ENCODE results near the gene BCL11A.

The BCL11A gene

GRCh38 chr2:60556175-60556574, 2.7 kb upstream of the BCL11A start:
- H3K4ac ChIP-seq (ENCODE audit: low read depth in 1 of 2, low read length in 2 of 2) = no peak overlapping the region
- no peak overlapping the region for H3K9ac ChIP-seq (ENCODE audit: low read length)
- no peak overlapping the region for H4K8ac ChIP-seq (ENCODE audit: low read length)
- no peak overlapping the region for H3K23ac ChIP-seq (ENCODE audit: low read length in 2 of 2)
- no peak overlapping the region for H3K14ac ChIP-seq (ENCODE audit: low read length in 2 of 2)
- H3K4me1 ChIP-seq (ENCODE audit: control insufficient read depth, insufficient read depth, low read depth, low read length) = peaks cover 15% of the 10 kb centered on the region
- H3K18ac ChIP-seq (ENCODE audit: low read depth in 1 of 2, low read length in 2 of 2) = no peak overlapping the region
- H2BK5ac ChIP-seq (ENCODE audit: low read depth, low read length, poor library complexity, severe bottlenecking) = no peak overlapping the region
- H3K4me3 ChIP-seq (ENCODE audit: insufficient read depth in 1 of 2, low read depth in 1 of 2, low read length in 2 of 2) = no peak overlapping the region
- H3K9me3 ChIP-seq (ENCODE audit: control insufficient read depth, low read length) = no peaks in the 10 kb centered on the region
- H3K4me2 ChIP-seq (ENCODE audit: low read length, poor library complexity, severe bottlenecking) = no peak overlapping the region
- WGBS = 6% methylated on average over 3 of the region's 5 CpGs
- H2BK12ac ChIP-seq (ENCODE audit: low read length in 2 of 2) = no peak overlapping the region
- peaks cover 6% of the 10 kb centered on the region for H3K79me1 ChIP-seq (replicated peaks; ENCODE audit: low read length, poor library complexity, severe bottlenecking)
- H2BK120ac ChIP-seq (ENCODE audit: low read depth, low read length) = no peak overlapping the region
- H2AK5ac ChIP-seq (ENCODE audit: low read length, severe bottlenecking) = no peak overlapping the region
- no peak overlapping the region for H2AFZ ChIP-seq (ENCODE audit: low read depth, low read length)
- no peaks in the 10 kb centered on the region for H3K36me3 ChIP-seq (ENCODE audit: control insufficient read depth in 1 of 2, insufficient read depth in 2 of 2, low read depth in 1 of 2, low read length in 2 of 2)
- H4K91ac ChIP-seq (ENCODE audit: low read length) = no peak overlapping the region
- H3K27ac ChIP-seq (ENCODE audit: low read length, poor library complexity, severe bottlenecking) = no peak overlapping the region
- no peak for DNase-seq
- no peak overlapping the region for H2BK15ac ChIP-seq (ENCODE audit: low read depth, poor library complexity, severe bottlenecking)
- peaks cover 39 to 84% of the 10 kb centered on the region in 2 experiments for H3K27me3 ChIP-seq (ENCODE audit: control insufficient read depth in 1 of 2, insufficient read depth in 1 of 2, low read length in 2 of 2)

DNA sequence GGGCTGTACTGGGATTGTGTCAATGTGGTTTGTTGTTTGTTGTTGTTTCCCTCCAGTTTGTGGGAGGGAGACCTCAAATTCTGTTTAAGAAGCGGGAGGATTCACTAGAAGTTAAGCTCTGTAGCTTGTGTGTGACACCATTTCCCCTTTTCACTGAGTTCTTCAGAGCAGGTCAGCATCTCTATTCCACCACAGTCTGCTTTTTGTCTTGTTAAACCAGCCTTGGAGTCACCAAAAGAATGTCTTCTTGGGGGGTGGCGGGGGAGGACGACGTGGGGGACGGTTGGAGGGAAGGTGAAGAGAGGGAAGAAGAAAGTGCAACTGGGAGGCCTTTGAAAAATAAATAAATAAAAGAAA, 2.3 kb upstream of the BCL11A start:
- H3K27ac ChIP-seq (ENCODE audit: low read length, poor library complexity, severe bottlenecking) = no peak overlapping the region
- peaks cover 17% of the 10 kb centered on the region for H3K4me1 ChIP-seq (ENCODE audit: control insufficient read depth, insufficient read depth, low read depth, low read length)
- H2BK15ac ChIP-seq (ENCODE audit: low read depth, poor library complexity, severe bottlenecking) = no peak overlapping the region
- no peak overlapping the region for H3K23ac ChIP-seq (ENCODE audit: low read length in 2 of 2)
- peak overlapping the region; percentile 100 for H3K4me2 ChIP-seq (ENCODE audit: low read length, poor library complexity, severe bottlenecking)
- 0% methylated on average over 4 of the region's 5 CpGs for WGBS
- no peak overlapping the region for H2BK5ac ChIP-seq (ENCODE audit: low read depth, low read length, poor library complexity, severe bottlenecking)
- H3K14ac ChIP-seq (ENCODE audit: low read length in 2 of 2) = no peak overlapping the region
- H2AK5ac ChIP-seq (ENCODE audit: low read length, severe bottlenecking) = no peak overlapping the region
- no peak overlapping the region for H2BK12ac ChIP-seq (ENCODE audit: low read length in 2 of 2)
- H3K79me1 ChIP-seq (replicated peaks; ENCODE audit: low read length, poor library complexity, severe bottlenecking) = peaks cover 8% of the 10 kb centered on the region
- H4K91ac ChIP-seq (ENCODE audit: low read length) = no peak overlapping the region
- no peaks in the 10 kb centered on the region for H3K36me3 ChIP-seq (ENCODE audit: control insufficient read depth in 1 of 2, insufficient read depth in 2 of 2, low read depth in 1 of 2, low read length in 2 of 2)
- H2BK120ac ChIP-seq (ENCODE audit: low read depth, low read length) = no peak overlapping the region
- peak; percentile 10 for DNase-seq
- peak overlapping the region in 1 of 2 experiments; percentile 80 for H3K4me3 ChIP-seq (ENCODE audit: insufficient read depth in 1 of 2, low read depth in 1 of 2, low read length in 2 of 2)
- no peak overlapping the region for H4K8ac ChIP-seq (ENCODE audit: low read length)
- no peaks in the 10 kb centered on the region for H3K9me3 ChIP-seq (ENCODE audit: control insufficient read depth, low read length)
- no peak overlapping the region for H3K18ac ChIP-seq (ENCODE audit: low read depth in 1 of 2, low read length in 2 of 2)
- peaks cover 39 to 84% of the 10 kb centered on the region in 2 experiments for H3K27me3 ChIP-seq (ENCODE audit: control insufficient read depth in 1 of 2, insufficient read depth in 1 of 2, low read length in 2 of 2)
- no peak overlapping the region for H3K4ac ChIP-seq (ENCODE audit: low read depth in 1 of 2, low read length in 2 of 2)
- H2AFZ ChIP-seq (ENCODE audit: low read depth, low read length) = no peak overlapping the region
- H3K9ac ChIP-seq (ENCODE audit: low read length) = no peak overlapping the region

DNA sequence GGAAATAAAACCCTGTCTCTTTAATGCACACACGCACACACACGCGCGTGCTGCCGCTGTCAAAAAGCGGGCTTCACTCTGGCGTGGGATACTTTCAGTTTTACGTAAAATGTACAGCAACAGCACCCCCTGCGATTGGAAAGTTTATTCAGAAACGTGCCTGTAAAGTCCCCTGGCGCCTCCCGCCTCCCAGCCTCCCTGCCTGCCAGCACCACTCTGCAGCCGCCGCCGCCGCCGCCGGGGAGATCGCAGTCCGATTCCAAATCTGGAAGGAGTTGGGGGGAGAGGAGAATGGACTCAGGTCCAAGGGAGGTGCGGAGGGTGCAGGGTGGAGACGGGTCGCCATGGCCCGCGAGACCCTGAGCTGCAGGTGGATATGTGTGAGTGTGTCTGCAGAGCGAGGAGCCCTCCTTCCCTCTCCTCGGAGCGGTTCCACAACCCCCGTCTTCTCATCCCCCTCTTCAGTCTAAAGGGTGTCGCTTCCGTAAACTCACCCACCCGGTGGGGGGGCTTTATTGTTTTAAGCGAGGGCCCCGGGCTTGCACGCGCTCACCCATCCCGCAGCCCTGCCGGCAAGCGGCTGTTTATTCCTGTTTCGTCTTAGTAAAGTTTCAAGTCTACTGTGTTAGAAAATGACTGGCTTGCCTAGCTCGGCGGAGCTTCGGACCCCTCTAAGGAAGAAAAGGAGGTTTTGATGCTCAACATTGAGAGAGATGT, 1.8 kb upstream of the BCL11A start:
- Histone ChIP-seq H3K9ac (ENCODE audit: low read length) (no peak overlapping the region), H3K79me1 (replicated peaks; ENCODE audit: low read length, poor library complexity, severe bottlenecking) (peaks cover 10% of the 10 kb centered on the region), H2BK120ac (ENCODE audit: low read depth, low read length) (no peak overlapping the region), H3K27me3 (ENCODE audit: control insufficient read depth in 1 of 2, insufficient read depth in 1 of 2, low read length in 2 of 2) (peaks cover 38 to 82% of the 10 kb centered on the region in 2 experiments), H3K14ac (ENCODE audit: low read length in 2 of 2) (no peak overlapping the region), H3K27ac (ENCODE audit: low read length, poor library complexity, severe bottlenecking) (no peak overlapping the region), H2BK15ac (ENCODE audit: low read depth, poor library complexity, severe bottlenecking) (no peak overlapping the region), H3K18ac (ENCODE audit: low read depth in 1 of 2, low read length in 2 of 2) (no peak overlapping the region), H2BK5ac (ENCODE audit: low read depth, low read length, poor library complexity, severe bottlenecking) (no peak overlapping the region), H4K8ac (ENCODE audit: low read length) (no peak overlapping the region), H3K4ac (ENCODE audit: low read depth in 1 of 2, low read length in 2 of 2) (no peak overlapping the region), H3K4me1 (ENCODE audit: control insufficient read depth, insufficient read depth, low read depth, low read length) (peaks cover 20% of the 10 kb centered on the region), H3K4me2 (ENCODE audit: low read length, poor library complexity, severe bottlenecking) (peak overlapping the region; percentile 100), H3K36me3 (ENCODE audit: control insufficient read depth in 1 of 2, insufficient read depth in 2 of 2, low read depth in 1 of 2, low read length in 2 of 2) (no peaks in the 10 kb centered on the region), H3K23ac (ENCODE audit: low read length in 2 of 2) (no peak overlapping the region), H2AK5ac (ENCODE audit: low read length, severe bottlenecking) (no peak overlapping the region), H3K4me3 (ENCODE audit: insufficient read depth in 1 of 2, low read depth in 1 of 2, low read length in 2 of 2) (peak overlapping the region; percentile 63 to 80), H2AFZ (ENCODE audit: low read depth, low read length) (peak overlapping the region; percentile 36), H2BK12ac (ENCODE audit: low read length in 2 of 2) (no peak overlapping the region), H4K91ac (ENCODE audit: low read length) (no peak overlapping the region), H3K9me3 (ENCODE audit: control insufficient read depth, low read length) (no peaks in the 10 kb centered on the region)
- peak; percentile 80 for DNase-seq
- WGBS = under 1% methylated on average over 30 of the region's 43 CpGs

DNA sequence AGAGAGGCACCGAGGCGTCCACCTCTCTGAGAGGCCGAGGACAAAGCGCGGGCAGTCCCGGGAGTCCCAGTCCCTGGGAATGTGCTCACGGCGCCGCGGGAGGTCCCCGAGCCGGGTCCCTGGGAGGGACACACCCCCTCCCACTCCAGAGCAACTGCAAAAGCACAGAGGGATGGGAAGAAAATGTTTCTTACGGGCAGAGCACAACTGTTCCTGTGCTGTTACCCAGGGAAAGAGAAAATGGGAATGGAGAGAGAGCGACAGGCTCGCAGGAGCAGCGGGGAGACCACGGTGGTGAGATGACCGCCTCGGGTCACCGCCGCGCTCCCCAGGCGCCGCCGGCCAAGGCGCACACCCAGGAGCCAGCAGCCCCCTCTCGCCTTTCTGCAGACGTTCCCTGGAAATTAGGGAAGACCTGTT, 1.2 kb upstream of the BCL11A start:
- Histone ChIP-seq H2AFZ (ENCODE audit: low read depth, low read length) (peak overlapping the region; percentile 54), H3K4me1 (ENCODE audit: control insufficient read depth, insufficient read depth, low read depth, low read length) (peaks cover 22% of the 10 kb centered on the region), H3K9ac (ENCODE audit: low read length) (no peak overlapping the region), H2BK12ac (ENCODE audit: low read length in 2 of 2) (no peak overlapping the region), H3K27me3 (ENCODE audit: control insufficient read depth in 1 of 2, insufficient read depth in 1 of 2, low read length in 2 of 2) (peaks cover 32 to 80% of the 10 kb centered on the region in 2 experiments), H3K14ac (ENCODE audit: low read length in 2 of 2) (no peak overlapping the region), H3K4ac (ENCODE audit: low read depth in 1 of 2, low read length in 2 of 2) (no peak overlapping the region), H4K91ac (ENCODE audit: low read length) (no peak overlapping the region), H3K23ac (ENCODE audit: low read length in 2 of 2) (no peak overlapping the region), H3K9me3 (ENCODE audit: control insufficient read depth, low read length) (no peaks in the 10 kb centered on the region), H3K4me2 (ENCODE audit: low read length, poor library complexity, severe bottlenecking) (peak overlapping the region; percentile 100), H4K8ac (ENCODE audit: low read length) (no peak overlapping the region), H3K18ac (ENCODE audit: low read depth in 1 of 2, low read length in 2 of 2) (no peak overlapping the region), H2AK5ac (ENCODE audit: low read length, severe bottlenecking) (no peak overlapping the region), H2BK15ac (ENCODE audit: low read depth, poor library complexity, severe bottlenecking) (no peak overlapping the region), H2BK120ac (ENCODE audit: low read depth, low read length) (no peak overlapping the region), H3K4me3 (ENCODE audit: insufficient read depth in 1 of 2, low read depth in 1 of 2, low read length in 2 of 2) (peak overlapping the region; percentile 63 to 80), H2BK5ac (ENCODE audit: low read depth, low read length, poor library complexity, severe bottlenecking) (no peak overlapping the region), H3K79me1 (replicated peaks; ENCODE audit: low read length, poor library complexity, severe bottlenecking) (peaks cover 14% of the 10 kb centered on the region), H3K36me3 (ENCODE audit: control insufficient read depth in 1 of 2, insufficient read depth in 2 of 2, low read depth in 1 of 2, low read length in 2 of 2) (no peaks in the 10 kb centered on the region), H3K27ac (ENCODE audit: low read length, poor library complexity, severe bottlenecking) (no peak overlapping the region)
- DNase-seq = no peak
- WGBS = under 1% methylated on average over 28 of the region's 28 CpGs

Measured in mesenchymal stem cell (in vitro differentiated cells and primary cell).